Mammary epithelial cell (primary cell): ENCODE results near the gene TRIM46.

Experiments
- CTCF ChIP-seq, 2 donors: IDR thresholded peaks in 1 of 2; conservative IDR thresholded peaks in 1 of 2; 2 replicates each; pipeline ENCODE4 v1.5.1; 2011 to 2012; ENCODE audit warnings: inconsistent platforms in 2 of 2, low read length in 2 of 2, mild to moderate bottlenecking in 2 of 2, control low read depth in 1 of 2, low read depth in 1 of 2; ENCODE audit not compliant: insufficient read depth in 1 of 2; ENCODE audit errors: extremely low read depth in 1 of 2
- EZH2 ChIP-seq: IDR thresholded peaks from 2 replicates; pipeline ENCODE4 v1.6.1; 2012; ENCODE audit warnings: low read length, inconsistent platforms, borderline replicate concordance

DNA sequence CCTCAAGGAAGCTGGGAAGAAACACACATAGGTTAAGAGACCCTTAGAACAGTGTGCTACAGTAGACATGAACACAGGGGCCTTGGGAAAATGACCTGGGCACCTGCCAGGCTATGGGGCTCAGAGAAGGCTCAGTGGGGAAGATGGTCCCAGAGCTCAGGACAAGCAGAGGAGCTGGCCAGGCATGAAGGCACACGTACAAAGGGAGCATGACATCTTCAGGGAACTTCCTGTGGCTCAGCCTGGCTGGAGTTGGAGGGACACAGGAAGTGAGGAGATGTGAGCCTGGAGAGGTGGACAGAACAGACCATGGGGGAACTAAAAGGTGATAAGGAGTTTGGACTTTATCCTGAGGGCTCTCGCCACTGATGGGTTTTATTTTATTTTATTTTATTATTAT is 41.8 kb upstream of the TRIM46 start:
- TF ChIP-seq CTCF (conservative IDR thresholded peaks at IDR 0.05 in 1 of 2, IDR thresholded peaks at IDR 0.05 in 1 of 2; ENCODE audit: extremely low read depth in 1 of 2, insufficient read depth in 1 of 2, low read depth in 1 of 2, low read length in 2 of 2): no peak
- TF ChIP-seq EZH2: no peak
